Neutrophil (primary cell): Measurements from ENCODE around the gene SOX9.

ENCODE experiments used
- H3K27ac ChIP-seq: fragments of 200-600 bp; sonication (generic); 2 replicates; pipeline ENCODE4 v1.5.1; 2016; ENCODE audit warnings: mild to moderate bottlenecking, moderate library complexity
- H3K27me3 ChIP-seq: fragments of 200-600 bp; sonication (generic); 2 replicates; pipeline ENCODE4 v1.6.0; 2016; ENCODE audit warnings: mild to moderate bottlenecking
- H3K36me3 ChIP-seq: fragments of 200-600 bp; sonication (generic); 2 replicates; pipeline ENCODE4 v1.5.1; 2017
- H3K4me1 ChIP-seq, 2 experiments: fragments of 200-600 bp in 1 of 2; sonication (generic) in 1 of 2; 1 replicate in 1 of 2; 2 replicates in 1 of 2; pipeline versions ENCODE4 v1.5.1 to v1.6.1; 2013 to 2016; ENCODE audit warnings: low read depth in 1 of 2, low read length in 1 of 2, mild to moderate bottlenecking in 1 of 2, moderate library complexity in 1 of 2; ENCODE audit not compliant: control insufficient read depth in 1 of 2, insufficient read depth in 1 of 2
- H3K4me3 ChIP-seq, 2 experiments: fragments of 200-600 bp in 1 of 2; sonication (generic) in 1 of 2; 1 replicate in 1 of 2; 2 replicates in 1 of 2; pipeline ENCODE4 v1.5.1; 2013 to 2016; ENCODE audit warnings: low read depth in 1 of 2, low read length in 1 of 2, mild to moderate bottlenecking in 1 of 2, moderate library complexity in 1 of 2
- H3K9me3 ChIP-seq: fragments of 200-600 bp; sonication (generic); 2 replicates; pipeline ENCODE4 v1.5.1; 2016
- CTCF ChIP-seq: fragments of 200-600 bp; sonication (generic); IDR thresholded peaks from 2 replicates; pipeline ENCODE4 v1.5.1; 2016; ENCODE audit warnings: antibody characterized with exemption

The SOX9 gene

GRCh38 chr17:72093707-72094106 lies 27.1 kb upstream of the SOX9 start:
- no peaks in the 10 kb centered on the region for H3K4me1 ChIP-seq
- no peaks in the 10 kb centered on the region for H3K9me3 ChIP-seq
- H3K4me3 ChIP-seq: no peak overlapping the region
- H3K27me3 ChIP-seq: no peaks in the 10 kb centered on the region
- no peak overlapping the region for H3K27ac ChIP-seq
- no peaks in the 10 kb centered on the region for H3K36me3 ChIP-seq
- no peak for TF ChIP-seq CTCF

GRCh38 chr17:72095316-72095715 lies 25.5 kb upstream of the SOX9 start:
- Histone ChIP-seq H3K36me3 (no peaks in the 10 kb centered on the region), H3K4me1 (no peaks in the 10 kb centered on the region), H3K4me3 (no peak overlapping the region), H3K27me3 (no peaks in the 10 kb centered on the region), H3K27ac (no peak overlapping the region), H3K9me3 (no peaks in the 10 kb centered on the region)
- TF ChIP-seq CTCF: no peak

DNA sequence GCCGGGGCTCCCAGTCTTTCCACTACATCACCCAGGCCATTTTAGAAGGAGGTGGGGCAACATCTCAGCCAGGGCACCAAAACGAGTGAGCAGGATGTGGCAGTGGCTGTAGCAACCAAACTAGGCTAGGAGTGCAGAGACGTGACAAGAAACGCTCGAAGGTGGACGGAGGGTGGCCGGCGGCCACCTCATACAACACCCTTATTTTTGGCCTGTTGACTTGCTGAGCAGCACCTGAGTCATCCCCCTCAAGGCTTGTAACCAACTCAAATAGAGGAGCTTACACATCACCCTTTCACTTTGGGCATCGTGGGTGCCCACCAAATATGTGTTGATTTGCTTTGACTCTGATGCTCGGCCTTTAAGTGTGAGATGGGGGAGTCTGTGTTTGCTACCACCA lies 23.7 kb upstream of the SOX9 start:
- Histone ChIP-seq H3K36me3 (no peaks in the 10 kb centered on the region), H3K27ac (no peak overlapping the region), H3K4me3 (no peak overlapping the region), H3K4me1 (no peaks in the 10 kb centered on the region), H3K27me3 (no peaks in the 10 kb centered on the region), H3K9me3 (no peaks in the 10 kb centered on the region)
- TF ChIP-seq CTCF: no peak

GRCh38 chr17:72099919-72100318 lies 20.9 kb upstream of the SOX9 start:
- H3K4me3 ChIP-seq: no peak overlapping the region
- TF ChIP-seq CTCF: no peak

DNA sequence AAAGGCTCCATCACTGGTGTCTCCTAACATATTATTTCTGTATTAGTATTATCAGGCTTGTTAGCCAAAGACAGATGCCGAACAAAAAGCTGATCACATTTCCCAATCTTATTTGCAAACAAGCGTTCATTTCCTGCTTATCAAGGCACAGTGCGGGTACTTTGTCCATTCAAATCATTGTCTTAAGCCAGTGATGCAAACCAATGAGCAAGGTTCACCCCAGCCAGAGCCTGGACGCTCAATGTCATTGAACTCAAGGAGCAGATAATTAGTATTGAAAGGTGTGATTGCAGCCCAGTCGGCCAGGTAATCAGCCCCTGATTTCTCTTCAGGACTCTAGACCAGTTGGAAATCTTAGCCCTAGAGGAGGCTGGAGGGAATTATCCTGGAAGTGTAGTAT lies 20.4 kb upstream of the SOX9 start:
- no peak overlapping the region for H3K27ac ChIP-seq
- no peaks in the 10 kb centered on the region for H3K4me1 ChIP-seq
- no peak for TF ChIP-seq CTCF
- H3K9me3 ChIP-seq: no peaks in the 10 kb centered on the region
- no peak overlapping the region for H3K4me3 ChIP-seq
- H3K27me3 ChIP-seq: no peaks in the 10 kb centered on the region
- H3K36me3 ChIP-seq: no peaks in the 10 kb centered on the region

More at GRCh38 chr17:72099919-72100318, 20.9 kb upstream of the SOX9 start:
- no peaks in the 10 kb centered on the region for H3K4me1 ChIP-seq
- no peaks in the 10 kb centered on the region for H3K36me3 ChIP-seq
- no peak overlapping the region for H3K27ac ChIP-seq
- no peaks in the 10 kb centered on the region for H3K9me3 ChIP-seq
- H3K27me3 ChIP-seq: no peaks in the 10 kb centered on the region

DNA sequence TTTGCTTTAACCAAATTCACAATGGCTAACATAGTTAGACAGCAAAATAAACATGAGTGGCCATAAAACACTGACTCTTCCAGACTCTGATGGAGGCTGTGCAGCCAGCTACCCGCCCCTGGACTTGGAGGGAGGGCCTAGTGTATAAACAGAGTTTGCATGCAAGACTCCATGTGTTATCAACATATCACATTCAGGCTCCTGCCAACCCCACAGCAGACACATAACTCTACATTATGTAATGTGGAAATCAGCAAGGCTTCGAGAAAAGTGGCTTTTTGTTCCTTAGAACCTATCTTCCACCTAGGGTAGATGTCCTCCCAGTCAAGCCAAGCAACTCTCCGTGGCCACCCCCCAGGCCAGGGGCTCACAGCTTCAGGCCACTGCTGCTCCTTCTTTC lies 19.3 kb upstream of the SOX9 start:
- H3K27me3 ChIP-seq: no peaks in the 10 kb centered on the region
- H3K36me3 ChIP-seq: no peaks in the 10 kb centered on the region
- no peaks in the 10 kb centered on the region for H3K9me3 ChIP-seq
- H3K4me1 ChIP-seq: no peaks in the 10 kb centered on the region
- no peak overlapping the region for H3K27ac ChIP-seq
- TF ChIP-seq CTCF: no peak
- no peak overlapping the region for H3K4me3 ChIP-seq
